H9 (cell line): ENCODE data around the gene YY1. TPM values are rescaled to one million over a fixed set of nuclear protein-coding genes. Genes with fewer than 3 reads are reported as not detected.
"Not testable (repeated sequence)": the region's sequence is repeated elsewhere in the genome, so short reads cannot be mapped to it uniquely, and the experiment has no call there.

Source experiments
- DNase-seq: peaks from one replicate; pipeline ENCODE4 v3.0.0-alpha.2; 2017
- H2AFZ ChIP-seq: one replicate; pipeline ENCODE4 v1.6.1; 2013; ENCODE audit warnings: mild to moderate bottlenecking, low read length, control low read depth, moderate library complexity
- H2AK5ac ChIP-seq: 2 replicates; pipeline ENCODE4 v1.6.1; 2013; ENCODE audit warnings: low read length, control low read depth, mixed read lengths; ENCODE audit not compliant: insufficient read length
- H2BK120ac ChIP-seq: one replicate; pipeline ENCODE4 v1.6.1; 2013; ENCODE audit warnings: low read depth, mild to moderate bottlenecking, low read length, control low read depth, inconsistent platforms; ENCODE audit not compliant: poor library complexity, severe bottlenecking
- H2BK12ac ChIP-seq: 2 replicates; pipeline ENCODE4 v1.6.1; 2013; ENCODE audit warnings: low read length, control low read depth, mixed read lengths, low read depth; ENCODE audit not compliant: insufficient read length
- H2BK15ac ChIP-seq: 2 replicates; pipeline ENCODE4 v1.6.1; 2013; ENCODE audit warnings: low read depth, low read length, control low read depth
- H2BK20ac ChIP-seq: one replicate; pipeline ENCODE4 v1.6.1; 2013; ENCODE audit warnings: low read depth, mild to moderate bottlenecking, low read length, control low read depth, inconsistent platforms; ENCODE audit not compliant: poor library complexity, severe bottlenecking
- H2BK5ac ChIP-seq: 2 replicates; pipeline ENCODE4 v1.6.1; 2013; ENCODE audit warnings: low read length, control low read depth, mixed read lengths; ENCODE audit not compliant: insufficient read length
- H3K14ac ChIP-seq: 2 replicates; pipeline ENCODE4 v1.6.1; 2013; ENCODE audit warnings: low read length, control low read depth; ENCODE audit not compliant: insufficient read depth
- H3K18ac ChIP-seq: 2 replicates; pipeline ENCODE4 v1.6.1; 2013; ENCODE audit warnings: low read depth, mild to moderate bottlenecking, mixed read lengths, low read length, control low read depth; ENCODE audit not compliant: insufficient read length
- H3K23ac ChIP-seq: 2 replicates; pipeline ENCODE4 v1.6.1; 2013; ENCODE audit warnings: low read length, control low read depth, mixed read lengths, low read depth; ENCODE audit not compliant: insufficient read length
- H3K23me2 ChIP-seq: 2 replicates; pipeline ENCODE4 v1.6.1; 2013; ENCODE audit warnings: low read depth, mild to moderate bottlenecking, mixed read lengths, low read length, control low read depth; ENCODE audit not compliant: insufficient read length, poor library complexity, severe bottlenecking
- H3K27ac ChIP-seq: 2 replicates; pipeline ENCODE4 v1.5.1; 2013; ENCODE audit warnings: low read length, control low read depth, mixed read lengths, low read depth; ENCODE audit not compliant: insufficient read length
- H3K27me3 ChIP-seq: 2 replicates; pipeline ENCODE4 v1.6.1; 2013; ENCODE audit warnings: low read length, control low read depth, inconsistent platforms; ENCODE audit not compliant: insufficient read depth
- H3K4ac ChIP-seq: 2 replicates; pipeline ENCODE4 v1.6.1; 2013; ENCODE audit warnings: low read depth, mild to moderate bottlenecking, control low read depth, inconsistent platforms, low read length, moderate library complexity
- H3K4me1 ChIP-seq: 2 replicates; pipeline ENCODE4 v1.6.1; 2013; ENCODE audit warnings: low read length, control low read depth, inconsistent platforms; ENCODE audit not compliant: insufficient read depth
- H3K4me2 ChIP-seq: 2 replicates; pipeline ENCODE4 v1.6.1; 2013; ENCODE audit warnings: low read length, control low read depth, mixed read lengths; ENCODE audit not compliant: insufficient read length, insufficient read depth
- H3K56ac ChIP-seq: 2 replicates; pipeline ENCODE4 v1.6.1; 2013; ENCODE audit warnings: low read depth, mild to moderate bottlenecking, mixed read lengths, low read length, control low read depth; ENCODE audit not compliant: insufficient read length
- H3K79me1 ChIP-seq: 2 replicates; pipeline ENCODE4 v1.6.1; 2013; ENCODE audit warnings: low read depth, mild to moderate bottlenecking, moderate library complexity, low read length, control low read depth, inconsistent platforms; ENCODE audit not compliant: insufficient read depth, poor library complexity, severe bottlenecking
- H3K79me2 ChIP-seq: 2 replicates; pipeline ENCODE4 v1.6.1; 2013; ENCODE audit warnings: low read length, control low read depth, inconsistent platforms; ENCODE audit not compliant: insufficient read depth
- H3K9ac ChIP-seq: 2 replicates; pipeline ENCODE4 v1.6.1; 2013; ENCODE audit warnings: low read length, control low read depth, mixed read lengths; ENCODE audit not compliant: insufficient read length; ENCODE audit errors: extremely low read depth
- H3K9me3 ChIP-seq: one replicate; pipeline ENCODE4 v1.6.1; 2013; ENCODE audit warnings: low read depth, low read length, inconsistent platforms; ENCODE audit not compliant: control insufficient read depth
- H3T11ph ChIP-seq: one replicate; pipeline ENCODE4 v1.6.1; 2013; ENCODE audit warnings: mild to moderate bottlenecking, low read length, control low read depth, inconsistent platforms
- H4K20me1 ChIP-seq: one replicate; pipeline ENCODE4 v1.6.1; 2013; ENCODE audit not compliant: control insufficient read depth, insufficient read length, insufficient read depth
- H4K5ac ChIP-seq: 2 replicates; pipeline ENCODE4 v1.6.1; 2013; ENCODE audit warnings: low read depth, mild to moderate bottlenecking, mixed read lengths, low read length, control low read depth; ENCODE audit not compliant: insufficient read length
- H4K8ac ChIP-seq: replicated peaks from 2 replicates; pipeline ENCODE4 v1.6.1; 2013; ENCODE audit warnings: low read length, control low read depth, mixed read lengths, low read depth; ENCODE audit not compliant: insufficient read length
- H4K91ac ChIP-seq: 2 replicates; pipeline ENCODE4 v1.6.1; 2013; ENCODE audit warnings: low read depth, mild to moderate bottlenecking, moderate library complexity, mixed read lengths, low read length, control low read depth; ENCODE audit not compliant: insufficient read length
- H3K27ac Mint-ChIP-seq, 3 experiments: 2 replicates in 2 of 3; 3 replicates in 1 of 3; pipeline ENCODE4 v1.8.0; 2020 to 2021; ENCODE audit warnings: mixed read lengths in 3 of 3, mild to moderate bottlenecking in 1 of 3, moderate library complexity in 1 of 3
- H3K27me3 Mint-ChIP-seq: 2 replicates; pipeline ENCODE4 v1.8.0; 2021; ENCODE audit warnings: low read depth, mild to moderate bottlenecking, moderate library complexity, mixed read lengths
- H3K36me3 Mint-ChIP-seq, 3 experiments: 2 replicates in 2 of 3; 3 replicates in 1 of 3; pipeline ENCODE4 v1.8.0; 2020 to 2021; ENCODE audit warnings: low read depth in 3 of 3, mixed read lengths in 3 of 3; ENCODE audit not compliant: insufficient read depth in 1 of 3
- H3K4me1 Mint-ChIP-seq, 2 experiments: 2 replicates each; pipeline ENCODE4 v1.8.0; 2020; ENCODE audit warnings: mixed read lengths in 2 of 2
- H3K4me3 Mint-ChIP-seq, 2 experiments: 2 replicates in 1 of 2; 3 replicates in 1 of 2; pipeline ENCODE4 v1.8.0; 2020 to 2021; ENCODE audit warnings: mild to moderate bottlenecking in 2 of 2, mixed read lengths in 2 of 2, moderate library complexity in 1 of 2
- H3K9me3 Mint-ChIP-seq, 2 experiments: 2 replicates in 1 of 2; 3 replicates in 1 of 2; pipeline ENCODE4 v1.8.0; 2020; ENCODE audit warnings: mild to moderate bottlenecking in 2 of 2, mixed read lengths in 2 of 2, moderate library complexity in 1 of 2
- WGBS: extraction: QIAGEN DNeasy Blood & Tissue Kit; methylation state at CpG from one replicate; pipeline ENCODE4 v1.1.7; 2013; ENCODE audit warnings: missing lambda C conversion rate, low lambda C conversion rate, mixed read lengths; ENCODE audit not compliant: insufficient read length; ENCODE audit errors: extremely low coverage; 5-methylcytosine and 5-hydroxymethylcytosine counted together
- total RNA-seq: library from RNA; stranded (reverse); gene quantifications from 2 replicates; pipeline ENCODE4 v1.2.1, GENCODE V29; 2021
- TF ChIP-seq, protein P1 (sequence below): fragments of 200-600 bp; sonication (generic); conservative IDR thresholded peaks from 3 replicates; pipeline ENCODE4 v1.8.0; 2021; ENCODE audit warnings: antibody characterized with exemption, mild to moderate bottlenecking

Gene YY1
- total RNA-seq, 1 experiment from 2014 or later: 103 TPM

GRCh38 chr14:100203962-100204834 lies 34.7 kb upstream of the YY1 start:
- no peak overlapping the region for H4K91ac ChIP-seq
- TF ChIP-seq, protein P1, sequence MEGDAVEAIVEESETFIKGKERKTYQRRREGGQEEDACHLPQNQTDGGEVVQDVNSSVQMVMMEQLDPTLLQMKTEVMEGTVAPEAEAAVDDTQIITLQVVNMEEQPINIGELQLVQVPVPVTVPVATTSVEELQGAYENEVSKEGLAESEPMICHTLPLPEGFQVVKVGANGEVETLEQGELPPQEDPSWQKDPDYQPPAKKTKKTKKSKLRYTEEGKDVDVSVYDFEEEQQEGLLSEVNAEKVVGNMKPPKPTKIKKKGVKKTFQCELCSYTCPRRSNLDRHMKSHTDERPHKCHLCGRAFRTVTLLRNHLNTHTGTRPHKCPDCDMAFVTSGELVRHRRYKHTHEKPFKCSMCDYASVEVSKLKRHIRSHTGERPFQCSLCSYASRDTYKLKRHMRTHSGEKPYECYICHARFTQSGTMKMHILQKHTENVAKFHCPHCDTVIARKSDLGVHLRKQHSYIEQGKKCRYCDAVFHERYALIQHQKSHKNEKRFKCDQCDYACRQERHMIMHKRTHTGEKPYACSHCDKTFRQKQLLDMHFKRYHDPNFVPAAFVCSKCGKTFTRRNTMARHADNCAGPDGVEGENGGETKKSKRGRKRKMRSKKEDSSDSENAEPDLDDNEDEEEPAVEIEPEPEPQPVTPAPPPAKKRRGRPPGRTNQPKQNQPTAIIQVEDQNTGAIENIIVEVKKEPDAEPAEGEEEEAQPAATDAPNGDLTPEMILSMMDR: no peak
- Mint-ChIP-seq H3K4me3 (no peak overlapping the region), H3K27me3 (peaks cover 5% of the 10 kb centered on the region), H3K36me3 (peaks cover 4 to 11% (median 7%) of the 10 kb centered on the region in 3 experiments; a peak in 6 of 7 replicates), H3K27ac (no peak overlapping the region), H3K9me3 (peaks cover 0 to 3% of the 10 kb centered on the region in 2 experiments; a peak in 1 of 5 replicates), H3K4me1 (peaks cover 7 to 12% of the 10 kb centered on the region in 2 experiments)
- no peak overlapping the region for H3K4me2 ChIP-seq
- H3K79me1 ChIP-seq: no peaks in the 10 kb centered on the region
- H2BK120ac ChIP-seq: no peak overlapping the region
- no peak overlapping the region for H4K5ac ChIP-seq
- H2BK15ac ChIP-seq: no peak overlapping the region
- no peaks in the 10 kb centered on the region for H3K4me1 ChIP-seq
- H2BK12ac ChIP-seq: no peak overlapping the region
- no peaks in the 10 kb centered on the region for H3K9me3 ChIP-seq
- no peak overlapping the region for H3K27ac ChIP-seq
- no peak overlapping the region for H3K23ac ChIP-seq
- H3K79me2 ChIP-seq: no peaks in the 10 kb centered on the region
- H3K14ac ChIP-seq: no peak overlapping the region
- no peak overlapping the region for H4K8ac ChIP-seq
- no peak overlapping the region for H2BK20ac ChIP-seq
- H3T11ph ChIP-seq: no peak overlapping the region
- no peak overlapping the region for H3K56ac ChIP-seq
- no CpG with 5 or more reads among the region's 4 CpGs for WGBS
- no peak for DNase-seq
- no peak overlapping the region for H2AFZ ChIP-seq
- no peak overlapping the region for H3K9ac ChIP-seq
- no peak overlapping the region for H3K4ac ChIP-seq
- no peak overlapping the region for H2BK5ac ChIP-seq
- no peak overlapping the region for H3K18ac ChIP-seq
- no peaks in the 10 kb centered on the region for H3K27me3 ChIP-seq
- H4K20me1 ChIP-seq: no peaks in the 10 kb centered on the region
- H2AK5ac ChIP-seq: no peak overlapping the region
- H3K23me2 ChIP-seq: no peaks in the 10 kb centered on the region

- H2BK5ac ChIP-seq, H3K14ac ChIP-seq, H3K4me2 ChIP-seq, H2BK20ac ChIP-seq, H3K27ac ChIP-seq, H3K27me3 Mint-ChIP-seq, H3K23ac ChIP-seq, H3K4me1 ChIP-seq, H3K23me2 ChIP-seq, H2BK15ac ChIP-seq, H4K5ac ChIP-seq, H3K27ac Mint-ChIP-seq, H3T11ph ChIP-seq, H2AK5ac ChIP-seq, H4K20me1 ChIP-seq, H3K79me1 ChIP-seq, H3K79me2 ChIP-seq, H2AFZ ChIP-seq, H3K56ac ChIP-seq, H4K8ac ChIP-seq, H3K27me3 ChIP-seq, H3K4me3 Mint-ChIP-seq, H2BK12ac ChIP-seq, H2BK120ac ChIP-seq, H3K4ac ChIP-seq, H3K9me3 Mint-ChIP-seq, H3K9me3 ChIP-seq, DNase-seq, H3K4me1 Mint-ChIP-seq, H4K91ac ChIP-seq, H3K9ac ChIP-seq, H3K18ac ChIP-seq: not testable (repeated sequence)
- H3K36me3 Mint-ChIP-seq: peaks cover 4 to 11% (median 7%) of the 10 kb centered on the region in 3 experiments; a peak in 6 of 7 replicates
- WGBS: no CpG with 5 or more reads among the region's 7 CpGs
Measured at GRCh38 chr14:100204835-100205167, 34.1 kb upstream of the YY1 start.
